ENCODE data around the gene HOXA4. TPM values are rescaled to one million over a fixed set of nuclear protein-coding genes. Genes with fewer than 3 reads are reported as not detected.

Gene HOXA4
- total and polyA plus RNA-seq, 7 experiments from 2014 or later = 0.41 TPM; not detected in 6

DNA sequence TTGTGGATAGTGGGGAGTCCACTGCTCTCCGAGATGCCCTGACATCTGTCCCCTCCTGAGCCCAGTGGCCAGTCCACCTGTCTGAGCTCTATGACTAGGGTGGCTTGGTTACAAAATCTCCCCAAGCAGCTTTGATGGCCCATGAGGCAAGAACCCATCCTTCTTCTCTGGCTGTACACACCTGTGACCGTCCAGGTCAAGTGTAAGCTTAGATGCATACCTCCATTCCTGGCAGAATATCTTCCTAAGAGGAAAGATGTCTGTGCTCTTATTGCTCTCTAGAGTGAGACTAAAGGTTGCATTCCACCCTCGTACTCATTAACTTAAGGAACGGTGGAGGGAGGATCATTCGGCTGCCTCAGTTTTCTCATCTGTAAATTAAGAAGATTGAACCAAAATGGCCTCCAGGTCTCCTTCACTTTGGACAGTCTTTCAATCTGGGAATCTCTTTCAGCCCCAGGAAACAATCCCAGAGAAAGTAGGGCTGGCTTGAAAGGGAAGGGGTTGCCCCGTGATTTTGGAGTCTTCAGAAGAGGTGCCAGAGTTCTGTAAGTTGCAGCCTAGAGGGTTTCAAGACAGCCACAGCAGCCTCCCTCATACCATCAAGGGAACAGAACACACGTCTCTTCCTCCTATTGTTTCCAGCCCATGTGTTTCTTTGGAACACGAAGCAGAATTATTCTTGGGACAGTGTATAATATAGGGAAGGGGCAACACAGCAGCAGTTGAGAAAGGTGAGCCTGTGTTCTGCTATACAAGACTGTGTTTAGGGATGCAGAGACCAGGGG is 5.5 kb downstream of the HOXA4 start:
- Histone ChIP-seq H3K4me1 (ENCODE audit: control insufficient read depth in 2 of 2, insufficient read depth in 2 of 2, low read length in 2 of 2) (no peaks in the 10 kb centered on the region), H3K27ac (ENCODE audit: low read depth, low read length) (no peak overlapping the region), H3K27me3 (ENCODE audit: control insufficient read depth in 2 of 2, insufficient read depth in 2 of 2, low read length in 2 of 2) (no peaks in the 10 kb centered on the region), H3K9me3 (ENCODE audit: control insufficient read depth in 2 of 3, low read length in 3 of 3) (no peaks in the 10 kb centered on the region), H3K36me3 (ENCODE audit: control insufficient read depth in 2 of 3, insufficient read depth in 3 of 3, low read length in 3 of 3) (no peaks in the 10 kb centered on the region), H3K4me3 (ENCODE audit: low read length) (no peak overlapping the region)
- no peak for ATAC-seq
- H3K9me3 Mint-ChIP-seq = no peaks in the 10 kb centered on the region
- DNase-seq = no peak
- H3K27me3 Mint-ChIP-seq = peaks cover 30 to 55% (median 37%) of the 10 kb centered on the region in 5 donors
- peaks cover 0 to 2% (median 0%) of the 10 kb centered on the region in 5 donors for H3K36me3 Mint-ChIP-seq
- no peak overlapping the region for H3K4me3 Mint-ChIP-seq
- CTCF ChIA-PET = no interaction called here
- intact Hi-C loops (cut with micrococcal nuclease) = no loop called here
- no peak overlapping the region for H3K27ac Mint-ChIP-seq
- POLR2A ChIA-PET = no interaction called here
- peaks cover 0 to 2% (median 0%) of the 10 kb centered on the region in 7 donors for H3K4me1 Mint-ChIP-seq

DNA sequence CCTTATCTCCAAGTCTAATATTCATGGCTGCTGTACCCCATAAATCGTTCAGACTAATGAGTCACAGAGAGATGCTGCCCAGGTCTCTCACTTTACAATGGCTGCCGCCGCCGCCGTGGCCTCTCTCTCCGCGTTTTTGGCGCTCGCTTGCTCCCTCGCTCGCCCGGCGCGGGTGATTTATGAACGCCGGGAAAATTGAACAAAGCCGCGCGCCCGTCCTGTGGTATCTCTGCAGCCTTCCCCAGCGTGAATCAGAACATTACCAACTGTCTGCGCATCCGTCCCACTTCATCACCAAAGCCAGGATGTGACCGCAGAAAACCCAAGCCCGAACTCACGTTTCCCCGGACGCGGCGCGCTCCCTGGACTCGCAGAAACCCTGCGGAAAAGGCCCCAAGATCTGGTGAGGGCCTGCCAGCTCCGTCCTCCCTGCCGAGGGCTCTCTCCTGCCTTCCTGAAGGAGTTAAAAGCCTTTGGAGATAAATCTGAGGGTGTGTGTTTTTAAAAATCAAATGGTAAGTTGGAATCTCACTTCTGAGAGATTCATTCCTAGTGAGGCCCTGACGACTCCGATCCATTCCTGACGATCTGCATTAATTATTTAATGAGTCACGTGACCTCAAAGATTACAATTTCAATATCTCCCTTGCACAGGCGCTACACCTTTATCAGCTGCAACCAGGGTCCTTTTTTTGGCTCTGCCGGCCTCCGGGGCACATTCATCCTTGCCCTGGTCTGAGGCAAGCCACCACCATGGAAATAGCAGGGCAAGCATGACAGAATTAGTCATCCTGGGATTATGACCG is 6.3 kb downstream of the HOXA4 start:
- no peak overlapping the region for H3K4me3 Mint-ChIP-seq
- peaks cover 30 to 53% (median 35%) of the 10 kb centered on the region in 5 donors for H3K27me3 Mint-ChIP-seq
- POLR2A ChIA-PET = no interaction called here

DNA sequence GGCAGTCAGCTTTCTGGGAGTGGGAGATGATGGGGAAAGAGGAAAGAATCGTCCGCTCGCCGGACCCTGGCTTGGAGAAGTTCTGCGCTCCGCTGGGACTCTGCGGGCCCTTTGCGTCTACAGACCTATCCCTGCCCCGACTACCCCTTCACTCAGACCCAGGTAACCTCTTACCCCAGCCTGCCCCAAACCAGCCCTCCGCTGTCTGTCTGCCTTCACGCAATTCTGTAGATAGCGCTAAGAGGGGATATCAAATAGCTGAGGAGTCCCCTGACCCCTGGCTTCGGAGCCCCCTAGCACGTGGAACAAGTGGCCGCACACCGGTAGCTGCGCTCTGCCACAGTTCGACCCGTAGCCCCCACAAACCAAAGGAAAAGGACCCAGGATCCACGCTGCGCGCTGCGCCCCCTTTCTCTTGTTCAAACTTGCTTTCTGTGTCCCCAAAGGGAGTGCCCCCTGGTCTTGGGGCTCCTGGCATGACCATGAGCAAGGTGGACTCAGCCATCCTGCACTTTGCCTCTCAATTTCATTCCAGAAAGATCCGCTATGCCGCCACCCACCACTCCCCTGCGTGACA is 7.0 kb downstream of the HOXA4 start:
- CTCF ChIA-PET = no interaction called here
- POLR2A ChIA-PET = no interaction called here
- Mint-ChIP-seq H3K36me3 (no peaks in the 10 kb centered on the region), H3K9me3 (no peaks in the 10 kb centered on the region), H3K27me3 (peaks cover 28 to 45% (median 29%) of the 10 kb centered on the region in 5 donors), H3K27ac (no peak overlapping the region), H3K4me1 (peaks cover 0 to 1% (median 0%) of the 10 kb centered on the region in 7 donors), H3K4me3 (no peak overlapping the region)
- no peaks in the 10 kb centered on the region for H3K27me3 ChIP-seq (ENCODE audit: control insufficient read depth in 2 of 2, insufficient read depth in 2 of 2, low read length in 2 of 2)
- no peaks in the 10 kb centered on the region for H3K4me1 ChIP-seq (ENCODE audit: control insufficient read depth in 2 of 2, insufficient read depth in 2 of 2, low read length in 2 of 2)
- no peaks in the 10 kb centered on the region for H3K36me3 ChIP-seq (ENCODE audit: control insufficient read depth in 2 of 3, insufficient read depth in 3 of 3, low read length in 3 of 3)
- intact Hi-C loops (cut with micrococcal nuclease) = no loop called here
- no peaks in the 10 kb centered on the region for H3K9me3 ChIP-seq (ENCODE audit: control insufficient read depth in 2 of 3, low read length in 3 of 3)
- ATAC-seq = no peak
- no peak overlapping the region for H3K4me3 ChIP-seq (ENCODE audit: low read length)
- no peak overlapping the region for H3K27ac ChIP-seq (ENCODE audit: low read depth, low read length)
- no peak for DNase-seq

More for the DNA sequence above, 6.3 kb downstream of the HOXA4 start:
- no peak overlapping the region for H3K27ac Mint-ChIP-seq
- no peaks in the 10 kb centered on the region for H3K9me3 Mint-ChIP-seq
- Histone ChIP-seq H3K4me3 (ENCODE audit: low read length) (no peak overlapping the region), H3K27ac (ENCODE audit: low read depth, low read length) (no peak overlapping the region), H3K36me3 (ENCODE audit: control insufficient read depth in 2 of 3, insufficient read depth in 3 of 3, low read length in 3 of 3) (no peaks in the 10 kb centered on the region), H3K4me1 (ENCODE audit: control insufficient read depth in 2 of 2, insufficient read depth in 2 of 2, low read length in 2 of 2) (no peaks in the 10 kb centered on the region), H3K9me3 (ENCODE audit: control insufficient read depth in 2 of 3, low read length in 3 of 3) (no peaks in the 10 kb centered on the region), H3K27me3 (ENCODE audit: control insufficient read depth in 2 of 2, insufficient read depth in 2 of 2, low read length in 2 of 2) (no peaks in the 10 kb centered on the region)
- DNase-seq = no peak
- no peak for ATAC-seq
- intact Hi-C loops (cut with micrococcal nuclease) = no loop called here
- peaks cover 0 to 2% (median 0%) of the 10 kb centered on the region in 7 donors for H3K4me1 Mint-ChIP-seq
- no peaks in the 10 kb centered on the region for H3K36me3 Mint-ChIP-seq
- CTCF ChIA-PET = no interaction called here

DNA sequence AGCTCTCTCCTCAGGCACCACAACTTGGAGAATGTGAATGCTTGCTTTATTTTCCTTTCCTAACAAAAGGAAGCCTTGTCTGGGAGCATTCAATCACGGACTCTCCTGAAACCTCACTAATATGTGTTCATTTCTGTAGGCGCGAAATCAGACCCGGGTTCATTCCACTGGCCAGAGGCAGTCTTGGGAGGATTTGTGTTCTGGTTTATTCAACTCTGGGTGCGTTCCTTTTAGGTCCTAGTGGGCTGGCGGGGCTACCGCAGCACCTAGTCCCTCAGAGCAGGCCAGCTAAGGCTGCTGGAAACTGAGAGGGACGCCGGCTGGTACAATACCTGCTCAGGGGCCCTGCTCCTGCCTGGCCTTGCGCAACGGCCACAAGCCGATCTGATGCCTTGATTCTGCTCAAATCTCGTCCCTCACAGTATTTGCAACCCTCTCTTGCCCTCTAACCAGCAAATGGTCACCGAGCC is 7.5 kb downstream of the HOXA4 start:
- DNase-seq = no peak
- no peaks in the 10 kb centered on the region for H3K36me3 Mint-ChIP-seq
- Histone ChIP-seq H3K27me3 (ENCODE audit: control insufficient read depth in 2 of 2, insufficient read depth in 2 of 2, low read length in 2 of 2) (no peaks in the 10 kb centered on the region), H3K36me3 (ENCODE audit: control insufficient read depth in 2 of 3, insufficient read depth in 3 of 3, low read length in 3 of 3) (no peaks in the 10 kb centered on the region), H3K27ac (ENCODE audit: low read depth, low read length) (no peak overlapping the region), H3K4me1 (ENCODE audit: control insufficient read depth in 2 of 2, insufficient read depth in 2 of 2, low read length in 2 of 2) (no peaks in the 10 kb centered on the region), H3K9me3 (ENCODE audit: control insufficient read depth in 2 of 3, low read length in 3 of 3) (no peaks in the 10 kb centered on the region), H3K4me3 (ENCODE audit: low read length) (no peak overlapping the region)
- no peak overlapping the region for H3K4me3 Mint-ChIP-seq
- ChIA-PET POLR2A (no interaction called here), CTCF (no interaction called here)
- no peaks in the 10 kb centered on the region for H3K9me3 Mint-ChIP-seq
- no peak overlapping the region for H3K27ac Mint-ChIP-seq
- intact Hi-C loops (cut with micrococcal nuclease) = no loop called here
- ATAC-seq = no peak
- H3K4me1 Mint-ChIP-seq = no peaks in the 10 kb centered on the region
- peaks cover 25 to 43% (median 29%) of the 10 kb centered on the region in 5 donors for H3K27me3 Mint-ChIP-seq

DNA sequence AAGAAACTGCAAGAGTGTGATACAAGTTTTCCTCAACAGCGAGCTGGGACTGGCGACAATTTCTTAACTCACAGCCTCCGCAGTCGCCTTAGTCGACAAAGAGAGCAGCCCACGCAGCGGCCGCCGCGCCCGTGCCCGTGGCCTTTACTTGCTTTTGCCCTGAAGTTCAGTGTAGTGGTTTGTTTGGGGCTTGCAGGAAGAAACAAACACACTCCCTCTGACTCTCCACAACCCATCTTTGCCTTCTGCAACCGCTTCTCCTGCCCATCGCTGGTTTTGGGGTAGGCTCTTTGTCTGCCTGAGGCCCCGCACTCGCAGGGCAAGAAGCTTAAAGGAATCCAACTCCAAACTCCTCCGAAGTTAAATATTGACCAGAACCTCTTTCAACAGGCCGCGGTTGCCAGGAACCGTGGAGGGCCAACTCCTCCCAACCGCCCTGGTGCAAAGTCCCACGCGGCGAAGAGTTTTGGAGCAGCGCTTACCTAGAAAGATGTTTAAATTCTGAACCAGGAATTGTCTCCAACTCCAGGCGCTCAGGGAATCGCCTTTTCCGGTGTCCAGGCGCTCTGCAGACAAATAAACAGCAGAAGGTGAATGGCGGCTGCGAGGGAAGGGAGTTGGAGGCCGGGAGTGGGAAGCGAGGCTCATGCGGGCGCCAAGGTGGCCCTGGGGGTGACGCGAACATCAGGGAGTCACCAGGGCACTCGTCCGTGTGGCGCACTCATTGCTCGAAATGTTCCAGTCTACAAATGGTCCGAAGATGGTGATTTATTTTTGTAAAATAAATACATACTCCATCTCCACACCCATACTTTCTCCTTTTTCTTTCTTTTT is 8.3 kb downstream of the HOXA4 start:
- CTCF ChIA-PET = no interaction called here
- intact Hi-C loops (cut with micrococcal nuclease) = no loop called here
- H3K27me3 Mint-ChIP-seq = peaks cover 19 to 41% (median 32%) of the 10 kb centered on the region in 5 donors
- Histone ChIP-seq H3K36me3 (ENCODE audit: control insufficient read depth in 2 of 3, insufficient read depth in 3 of 3, low read length in 3 of 3) (no peaks in the 10 kb centered on the region), H3K9me3 (ENCODE audit: control insufficient read depth in 2 of 3, low read length in 3 of 3) (no peaks in the 10 kb centered on the region), H3K4me3 (ENCODE audit: low read length) (no peak overlapping the region), H3K4me1 (ENCODE audit: control insufficient read depth in 2 of 2, insufficient read depth in 2 of 2, low read length in 2 of 2) (no peaks in the 10 kb centered on the region), H3K27ac (ENCODE audit: low read depth, low read length) (no peak overlapping the region), H3K27me3 (ENCODE audit: control insufficient read depth in 2 of 2, insufficient read depth in 2 of 2, low read length in 2 of 2) (no peaks in the 10 kb centered on the region)
- H3K4me3 Mint-ChIP-seq = no peak overlapping the region
- H3K36me3 Mint-ChIP-seq = no peaks in the 10 kb centered on the region
- DNase-seq (no peak), ATAC-seq (no peak)
- H3K4me1 Mint-ChIP-seq = no peaks in the 10 kb centered on the region
- POLR2A ChIA-PET = no interaction called here
- H3K9me3 Mint-ChIP-seq = no peaks in the 10 kb centered on the region
- no peak overlapping the region for H3K27ac Mint-ChIP-seq

DNA sequence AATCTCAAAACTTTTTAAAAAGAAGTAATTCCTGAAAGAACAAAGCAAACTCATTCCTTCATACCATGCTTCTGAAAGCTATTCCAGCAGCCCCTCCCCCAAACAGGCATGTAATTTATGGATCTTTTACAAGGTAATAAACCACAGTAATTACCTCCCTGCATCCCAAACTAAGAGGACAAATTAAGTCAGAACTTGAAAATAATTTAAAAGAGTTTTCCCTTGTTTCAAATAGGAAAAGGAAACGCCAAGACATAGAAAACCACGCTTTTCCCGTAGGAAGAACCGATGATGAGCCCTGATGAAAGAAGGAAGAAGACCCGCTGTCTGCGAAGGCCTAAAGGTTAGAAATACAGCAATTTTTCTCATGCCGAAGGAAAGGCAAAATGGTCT is 8.9 kb downstream of the HOXA4 start:
- no peak overlapping the region for H3K27ac ChIP-seq (ENCODE audit: low read depth, low read length)
- Mint-ChIP-seq H3K36me3 (no peaks in the 10 kb centered on the region), H3K4me1 (no peaks in the 10 kb centered on the region), H3K9me3 (no peaks in the 10 kb centered on the region), H3K4me3 (no peak overlapping the region), H3K27ac (no peak overlapping the region), H3K27me3 (peaks cover 14 to 39% (median 26%) of the 10 kb centered on the region in 5 donors)
- no peak overlapping the region for H3K4me3 ChIP-seq (ENCODE audit: low read length)
- ATAC-seq (no peak), DNase-seq (no peak)
- intact Hi-C loops (cut with micrococcal nuclease) = no loop called here
- no peaks in the 10 kb centered on the region for H3K9me3 ChIP-seq (ENCODE audit: control insufficient read depth in 2 of 3, low read length in 3 of 3)
- ChIA-PET POLR2A (no interaction called here), CTCF (no interaction called here)
- H3K36me3 ChIP-seq (ENCODE audit: control insufficient read depth in 2 of 3, insufficient read depth in 3 of 3, low read length in 3 of 3) = no peaks in the 10 kb centered on the region
- no peaks in the 10 kb centered on the region for H3K4me1 ChIP-seq (ENCODE audit: control insufficient read depth in 2 of 2, insufficient read depth in 2 of 2, low read length in 2 of 2)
- no peaks in the 10 kb centered on the region for H3K27me3 ChIP-seq (ENCODE audit: control insufficient read depth in 2 of 2, insufficient read depth in 2 of 2, low read length in 2 of 2)

Data from naive thymus-derived CD4-positive, alpha-beta T cell (primary cell).